Measurements from ENCODE around the gene UBB. TPM values are rescaled to one million over a fixed set of nuclear protein-coding genes. Genes with fewer than 3 reads are reported as not detected.
"Not testable (repeated sequence)": the region's sequence is repeated elsewhere in the genome, so short reads cannot be mapped to it uniquely, and the experiment has no call there.

UBB gene
- total RNA-seq, 2 experiments from 2014 or later = 1,415 to 1,441 TPM

DNA sequence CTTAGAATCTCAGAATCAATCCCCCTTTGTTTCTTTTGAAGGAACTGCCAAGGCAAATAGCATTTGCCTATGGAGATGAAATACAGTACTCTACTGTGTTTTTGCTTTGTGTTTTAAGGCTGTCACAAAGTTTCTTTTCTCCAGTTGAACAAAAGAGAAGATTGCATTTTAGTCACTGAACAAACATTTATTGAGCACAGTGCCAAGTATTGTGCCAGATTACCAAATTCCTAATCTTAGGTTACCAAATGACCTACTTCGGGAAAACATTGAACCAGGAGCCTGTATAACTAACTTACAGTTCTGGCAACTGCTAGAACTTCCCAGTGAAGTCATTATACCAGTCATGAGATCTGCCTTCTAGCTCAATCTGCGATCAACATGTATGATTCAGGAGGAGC lies 3.0 kb upstream of the UBB start:
- no peaks in the 10 kb centered on the region for H3K27me3 Mint-ChIP-seq (ENCODE audit: low read depth)
- ChIA-PET CTCF (interaction anchor here (1.2 to 2.9 kb wide), 2 partner anchors 14 to 25 kb away, joined by 5 to 20 read pairs; partner anchors contain the start of gene CENPV), POLR2A (interaction anchor here (0.6 kb wide), 1 partner anchor 75 kb away, joined by 3 read pairs; no protein-coding TSS in a partner anchor)
- no peaks in the 10 kb centered on the region for H3K9me3 Mint-ChIP-seq (ENCODE audit: insufficient read depth)
- peaks cover 19% of the 10 kb centered on the region for H3K4me1 Mint-ChIP-seq (ENCODE audit: low read depth)
- peaks cover 22% of the 10 kb centered on the region for H3K36me3 Mint-ChIP-seq (ENCODE audit: low read depth)
- DNase-seq (no peak), ATAC-seq (no peak)
- H3K4me3 Mint-ChIP-seq = no peak overlapping the region
- no peak overlapping the region for H3K27ac Mint-ChIP-seq

DNA sequence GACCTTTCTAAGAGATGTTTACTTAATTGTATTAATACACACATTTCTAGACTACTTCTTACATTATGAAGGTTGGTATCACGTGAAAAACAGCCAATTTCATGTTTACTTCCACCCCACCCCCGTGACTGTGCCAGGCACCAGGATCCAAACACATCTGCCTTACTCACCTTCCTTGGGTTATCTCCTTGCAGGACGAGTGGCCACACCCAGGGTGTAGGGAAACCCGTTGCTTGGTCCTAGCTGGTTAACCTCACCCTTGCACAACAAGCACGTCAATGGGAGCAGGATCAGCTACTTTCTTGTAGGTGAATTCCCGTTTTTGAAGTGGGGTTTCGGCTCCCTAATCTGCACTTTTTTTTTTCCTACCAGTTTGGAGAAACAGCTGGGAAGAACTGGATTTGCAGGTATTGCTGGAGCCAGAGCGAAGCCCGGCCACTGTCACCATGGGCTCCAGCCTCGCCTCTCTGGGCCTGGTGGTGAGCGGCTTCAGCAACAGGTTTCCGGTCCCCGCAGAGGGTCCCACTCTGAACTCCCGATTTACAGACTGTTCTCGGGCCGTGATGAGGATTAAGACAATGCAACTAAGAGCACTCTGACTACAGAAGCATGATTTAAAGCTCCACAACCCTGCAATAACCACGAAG lies 2.1 kb upstream of the UBB start:
- Mint-ChIP-seq H3K4me1 (ENCODE audit: low read depth) (peaks cover 26% of the 10 kb centered on the region), H3K4me3 (no peak overlapping the region), H3K9me3 (ENCODE audit: insufficient read depth) (no peaks in the 10 kb centered on the region), H3K27me3 (ENCODE audit: low read depth) (no peaks in the 10 kb centered on the region), H3K27ac (no peak overlapping the region), H3K36me3 (ENCODE audit: low read depth) (peaks cover 29% of the 10 kb centered on the region)
- no peak for ATAC-seq
- POLR2A ChIA-PET = no interaction called here
- CTCF ChIA-PET = interaction anchor here (0.9 to 2.9 kb wide), 3 partner anchors 15 to 37 kb away, joined by 4 to 20 read pairs (median 5); partner anchors contain the start of genes CENPV and TRPV2
- no peak for DNase-seq

DNA sequence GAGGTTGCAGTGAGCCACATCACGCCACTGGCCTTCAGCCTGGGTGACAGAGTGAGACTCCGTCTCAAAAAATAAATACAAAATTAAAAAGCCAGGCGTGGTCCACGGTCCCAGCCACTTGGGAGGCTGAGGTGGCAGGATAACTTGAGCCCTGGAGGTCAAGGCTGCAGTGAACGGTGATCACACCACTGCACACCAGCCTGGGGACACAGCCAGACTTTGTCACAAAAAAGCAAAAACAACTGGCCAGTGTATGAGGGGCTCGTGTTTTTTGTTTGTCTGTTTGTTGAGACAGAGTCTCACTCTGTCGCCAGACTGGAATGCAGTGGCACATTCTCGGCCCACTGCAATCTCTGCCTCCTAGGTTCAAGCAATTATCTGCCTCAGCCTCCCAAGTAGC lies 1.2 kb upstream of the UBB start:
- ChIA-PET CTCF (interaction anchor here (2.4 to 2.9 kb wide), 2 partner anchors 15 to 36 kb away, joined by 20 to 27 read pairs; partner anchors contain the start of gene TRPV2), POLR2A (interaction anchor here (2.2 to 2.8 kb wide), 2 partner anchors 15 to 36 kb away, joined by 22 to 66 read pairs; partner anchors contain the start of gene TRPV2)
- no peak for ATAC-seq
- Mint-ChIP-seq H3K27ac (no peak overlapping the region), H3K36me3 (ENCODE audit: low read depth) (peaks cover 38% of the 10 kb centered on the region), H3K4me3 (no peak overlapping the region), H3K4me1 (ENCODE audit: low read depth) (peaks cover 35% of the 10 kb centered on the region), H3K27me3 (ENCODE audit: low read depth) (no peaks in the 10 kb centered on the region), H3K9me3 (ENCODE audit: insufficient read depth) (no peaks in the 10 kb centered on the region)
- DNase-seq = no peak

DNA sequence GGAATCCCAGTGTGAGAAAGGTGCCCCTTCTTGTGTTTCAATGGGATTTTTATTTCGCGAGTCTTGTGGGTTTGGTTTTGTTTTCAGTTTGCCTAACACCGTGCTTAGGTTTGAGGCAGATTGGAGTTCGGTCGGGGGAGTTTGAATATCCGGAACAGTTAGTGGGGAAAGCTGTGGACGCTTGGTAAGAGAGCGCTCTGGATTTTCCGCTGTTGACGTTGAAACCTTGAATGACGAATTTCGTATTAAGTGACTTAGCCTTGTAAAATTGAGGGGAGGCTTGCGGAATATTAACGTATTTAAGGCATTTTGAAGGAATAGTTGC lies 567 bp downstream of the UBB start:
- H3K27ac Mint-ChIP-seq = peak overlapping the region; percentile 96

DNA sequence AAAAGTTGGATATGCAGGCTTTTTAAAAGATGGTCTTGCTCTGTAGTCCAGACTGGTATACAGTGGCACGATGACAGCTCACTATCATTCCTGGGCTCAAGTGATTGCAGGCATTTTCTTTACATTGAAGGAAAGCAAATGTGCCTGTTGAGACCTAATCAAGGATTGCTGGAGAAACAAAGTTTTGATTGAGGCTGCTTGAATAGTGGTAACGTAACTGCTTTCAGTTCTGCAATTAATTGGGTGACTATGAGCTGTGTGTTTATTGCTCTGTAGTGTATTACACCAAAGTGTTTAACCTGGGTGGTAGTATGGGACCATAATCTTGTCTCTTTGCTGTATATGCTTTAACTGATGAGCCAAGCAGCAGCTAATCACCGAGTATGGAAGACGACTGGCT lies 2.3 kb downstream of the UBB start:
- H3K36me3 Mint-ChIP-seq (ENCODE audit: low read depth) = peaks cover 38% of the 10 kb centered on the region
- no peak for DNase-seq
- peaks cover 4% of the 10 kb centered on the region for H3K27me3 Mint-ChIP-seq (ENCODE audit: low read depth)
- ChIA-PET CTCF (interaction anchor here (1.1 to 5.2 kb wide), 4 partner anchors 19 to 138 kb away, joined by 4 to 33 read pairs (median 6); partner anchors contain the start of gene TRPV2), POLR2A (interaction anchor here (1.0 to 1.5 kb wide), 3 partner anchors 29 to 55 kb away, joined by 3 to 8 read pairs (median 3); partner anchors contain the start of gene TRPV2)
- peak overlapping the region; percentile 97 for H3K4me3 Mint-ChIP-seq
- H3K27ac Mint-ChIP-seq = no peak overlapping the region
- no peaks in the 10 kb centered on the region for H3K9me3 Mint-ChIP-seq (ENCODE audit: insufficient read depth)
- ATAC-seq = no peak
- H3K4me1 Mint-ChIP-seq (ENCODE audit: low read depth) = peaks cover 49% of the 10 kb centered on the region

More for the DNA sequence above, 567 bp downstream of the UBB start:
- DNase-seq (no peak), ATAC-seq (peak; percentile 11)
- Mint-ChIP-seq H3K9me3 (ENCODE audit: insufficient read depth) (no peaks in the 10 kb centered on the region), H3K27me3 (ENCODE audit: low read depth) (no peaks in the 10 kb centered on the region), H3K4me3 (peak overlapping the region; percentile 97), H3K4me1 (ENCODE audit: low read depth) (peaks cover 39% of the 10 kb centered on the region), H3K36me3 (ENCODE audit: low read depth) (peaks cover 38% of the 10 kb centered on the region)
- ChIA-PET CTCF (interaction anchor here (2.4 to 5.2 kb wide), 2 partner anchors 18 to 34 kb away, joined by 27 to 33 read pairs; partner anchors contain the start of gene TRPV2), POLR2A (interaction anchor here (1.0 to 2.8 kb wide), 14 partner anchors 12 to 167 kb away, joined by 3 to 66 read pairs (median 6); partner anchors contain the start of genes CENPV, NCOR1 and TRPV2)

DNA sequence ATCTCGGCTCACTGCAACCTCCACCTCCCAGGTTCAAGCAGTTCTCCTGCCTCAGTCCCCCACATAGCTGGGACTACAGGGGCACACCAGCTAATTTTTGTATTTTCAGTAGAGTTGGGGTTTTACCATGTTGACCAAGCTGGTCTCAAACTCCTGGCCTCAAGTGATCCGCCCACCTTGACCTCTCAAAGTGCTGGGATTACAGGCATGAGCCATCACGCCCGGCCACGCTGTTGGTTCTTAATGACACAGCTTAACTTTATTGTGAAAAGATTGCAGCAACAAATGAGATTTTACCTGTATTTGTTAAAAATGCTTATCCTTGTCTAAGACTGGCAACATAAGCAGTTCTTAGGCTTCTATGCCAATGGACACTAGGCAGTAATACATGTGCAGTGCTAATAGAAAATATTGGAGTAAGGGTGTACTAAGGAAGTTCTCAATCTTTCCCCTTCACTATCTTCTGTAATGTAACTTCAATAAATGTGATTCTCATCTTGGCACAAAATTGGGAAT lies 2.9 kb downstream of the UBB start:
- Mint-ChIP-seq H3K4me1 (ENCODE audit: low read depth) (peaks cover 49% of the 10 kb centered on the region), H3K9me3 (ENCODE audit: insufficient read depth) (no peaks in the 10 kb centered on the region), H3K4me3 (peak overlapping the region; percentile 40), H3K27me3 (ENCODE audit: low read depth) (peaks cover 4% of the 10 kb centered on the region), H3K36me3 (ENCODE audit: low read depth) (peaks cover 38% of the 10 kb centered on the region), H3K27ac (no peak overlapping the region)
- ATAC-seq = no peak
- CTCF ChIA-PET = interaction anchor here (1.1 to 5.2 kb wide), 4 partner anchors 20 to 137 kb away, joined by 4 to 33 read pairs (median 6); partner anchors contain the start of gene TRPV2
- no peak for DNase-seq
- POLR2A ChIA-PET = interaction anchor here (1.5 kb wide), 2 partner anchors 32 to 55 kb away, joined by 3 to 8 read pairs; partner anchors contain the start of gene TRPV2

DNA sequence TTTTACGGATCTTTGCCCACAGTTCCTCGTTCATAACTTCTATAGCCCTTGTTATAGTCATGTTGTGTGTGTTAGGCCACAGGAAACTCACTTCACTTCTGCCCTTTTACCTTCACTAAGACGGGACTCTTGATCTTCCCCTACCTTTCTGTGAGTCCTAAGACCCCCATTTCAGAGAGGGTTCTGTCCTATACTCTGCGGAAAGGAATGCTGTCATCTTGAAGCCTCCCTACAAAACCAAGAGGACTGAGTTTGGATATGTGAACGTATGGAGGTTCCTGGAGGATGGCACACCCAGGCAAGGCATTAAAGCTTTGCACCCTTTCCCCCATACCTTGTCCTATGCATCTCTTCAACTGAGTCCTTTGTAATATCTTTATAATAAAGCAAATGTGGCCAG lies 3.7 kb downstream of the UBB start:
- Mint-ChIP-seq H3K9me3 (ENCODE audit: insufficient read depth) (no peaks in the 10 kb centered on the region), H3K27me3 (ENCODE audit: low read depth) (peaks cover 6% of the 10 kb centered on the region), H3K27ac (no peak overlapping the region), H3K4me1 (ENCODE audit: low read depth) (peaks cover 49% of the 10 kb centered on the region), H3K36me3 (ENCODE audit: low read depth) (peaks cover 38% of the 10 kb centered on the region), H3K4me3 (no peak overlapping the region)
- ChIA-PET POLR2A (no interaction called here), CTCF (interaction anchor here (0.9 to 5.2 kb wide), 4 partner anchors 21 to 69 kb away, joined by 3 to 33 read pairs (median 14); partner anchors contain the start of gene TRPV2)
- no peak for ATAC-seq
- DNase-seq = no peak

DNA sequence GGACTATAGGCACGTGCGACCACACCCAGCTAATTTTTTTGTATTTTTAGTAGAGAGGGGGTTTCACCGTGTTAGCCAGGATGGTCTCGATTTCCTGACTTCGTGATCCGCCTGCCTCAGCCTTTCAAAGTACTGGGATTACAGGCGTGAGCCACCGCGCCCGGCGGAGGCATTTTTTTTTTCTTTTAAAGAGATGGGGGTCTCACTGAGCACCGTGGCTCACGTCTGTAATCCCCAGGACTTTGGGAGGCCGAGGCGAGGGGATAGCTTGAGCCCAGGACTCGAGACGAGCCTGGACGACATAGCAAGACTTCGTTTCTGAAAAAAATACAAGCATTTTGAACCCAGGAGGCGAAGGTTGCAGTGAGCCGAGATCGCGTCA lies 5.2 kb downstream of the UBB start:
- peaks cover 33% of the 10 kb centered on the region for H3K36me3 Mint-ChIP-seq (ENCODE audit: low read depth)
- POLR2A ChIA-PET = interaction anchor here (1.0 kb wide), 1 partner anchor 100 kb away, joined by 3 read pairs; no protein-coding TSS in a partner anchor

DNA sequence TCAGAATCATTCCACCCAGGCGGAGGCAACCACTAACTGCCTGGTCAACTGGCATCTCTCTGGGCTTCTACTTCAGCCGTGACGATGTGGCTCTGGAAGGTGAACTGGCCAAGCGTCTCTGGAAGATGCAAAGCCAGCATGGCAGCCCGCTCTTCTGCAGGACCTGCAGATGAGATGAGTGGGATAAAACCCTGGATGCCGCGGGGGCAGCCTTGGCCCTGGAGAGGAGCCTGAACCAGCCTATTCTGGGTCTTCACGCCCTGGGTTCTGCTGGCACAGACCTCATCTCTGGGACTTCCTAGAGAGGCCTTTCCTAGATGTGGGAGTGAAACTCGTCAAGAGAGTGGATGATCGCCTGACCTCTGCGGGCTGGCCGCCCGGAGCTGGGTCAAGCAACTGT lies 10.6 kb downstream of the UBB start:
- ATAC-seq (no peak), DNase-seq (no peak)
- CTCF ChIA-PET = interaction anchor here (0.6 kb wide), 1 partner anchor 218 kb away, joined by 3 read pairs; no protein-coding TSS in a partner anchor
- H3K4me3 Mint-ChIP-seq = no peak overlapping the region
- H3K4me1 Mint-ChIP-seq (ENCODE audit: low read depth) = peaks cover 11% of the 10 kb centered on the region
- no peaks in the 10 kb centered on the region for H3K9me3 Mint-ChIP-seq (ENCODE audit: insufficient read depth)
- peaks cover 7% of the 10 kb centered on the region for H3K27me3 Mint-ChIP-seq (ENCODE audit: low read depth)
- no peaks in the 10 kb centered on the region for H3K36me3 Mint-ChIP-seq (ENCODE audit: low read depth)
- H3K27ac Mint-ChIP-seq = no peak overlapping the region
- POLR2A ChIA-PET = no interaction called here

More for the DNA sequence above, 5.2 kb downstream of the UBB start:
- not testable (repeated sequence) for H3K9me3 Mint-ChIP-seq (ENCODE audit: insufficient read depth); DNase-seq; H3K27me3 Mint-ChIP-seq (ENCODE audit: low read depth); ATAC-seq
- CTCF ChIA-PET = interaction anchor here (0.7 to 2.2 kb wide), 10 partner anchors 9 to 302 kb away, joined by 3 to 23 read pairs (median 3); partner anchors contain the start of gene TRPV2
- Mint-ChIP-seq H3K27ac (peak overlapping the region; percentile 75), H3K4me3 (peak overlapping the region; percentile 86), H3K4me1 (ENCODE audit: low read depth) (peaks cover 47% of the 10 kb centered on the region)

DNA sequence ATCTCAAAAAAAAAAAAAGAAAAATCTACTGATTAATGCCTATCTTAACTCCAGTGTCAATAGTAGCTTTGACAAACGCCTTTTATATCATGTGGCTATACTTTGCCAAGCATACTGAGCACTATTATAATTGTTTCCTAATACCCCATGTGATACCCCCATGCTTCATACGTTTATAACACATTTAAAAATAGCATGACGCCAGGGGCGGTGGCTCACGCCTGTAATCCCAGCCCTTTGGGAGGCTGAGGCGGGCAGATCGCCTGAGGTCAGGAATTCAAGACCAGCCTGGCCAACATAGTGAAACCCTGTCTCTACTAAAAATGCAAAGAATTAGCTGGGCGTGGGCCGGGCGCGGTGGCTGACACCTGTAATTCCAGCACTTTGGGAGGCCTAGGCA lies 11.6 kb downstream of the UBB start:
- H3K4me1 Mint-ChIP-seq (ENCODE audit: low read depth); H3K9me3 Mint-ChIP-seq (ENCODE audit: insufficient read depth); ATAC-seq; H3K27ac Mint-ChIP-seq; H3K4me3 Mint-ChIP-seq; H3K36me3 Mint-ChIP-seq (ENCODE audit: low read depth); DNase-seq; H3K27me3 Mint-ChIP-seq (ENCODE audit: low read depth); CTCF ChIA-PET: not testable (repeated sequence)
- POLR2A ChIA-PET = interaction anchor here (0.6 kb wide), 1 partner anchor 22 kb away, joined by 3 read pairs; no protein-coding TSS in a partner anchor

DNA sequence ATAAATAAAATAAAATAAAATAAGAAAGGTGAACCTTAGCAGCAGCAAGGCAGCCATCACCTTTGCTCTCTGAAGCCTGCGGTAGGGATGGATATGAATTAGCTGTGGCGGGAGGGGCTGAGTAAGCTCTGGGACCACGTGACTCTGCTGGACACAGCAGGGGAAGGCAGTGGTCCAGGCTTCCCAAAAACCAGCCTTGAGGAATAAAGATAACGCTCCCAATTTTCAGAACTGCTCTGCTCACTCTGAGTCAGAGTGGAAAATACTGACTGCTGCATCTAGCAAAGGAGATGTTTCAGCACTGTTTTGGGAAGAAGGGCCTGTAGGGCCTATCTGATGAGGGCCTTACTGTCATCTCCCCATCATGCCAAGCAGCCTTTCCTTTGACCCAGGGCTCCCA lies 15.0 kb downstream of the UBB start:
- H3K36me3 Mint-ChIP-seq (ENCODE audit: low read depth); H3K4me3 Mint-ChIP-seq; H3K27me3 Mint-ChIP-seq (ENCODE audit: low read depth); DNase-seq; ATAC-seq; CTCF ChIA-PET; H3K4me1 Mint-ChIP-seq (ENCODE audit: low read depth); H3K27ac Mint-ChIP-seq; POLR2A ChIA-PET; H3K9me3 Mint-ChIP-seq (ENCODE audit: insufficient read depth): not testable (repeated sequence)

DNA sequence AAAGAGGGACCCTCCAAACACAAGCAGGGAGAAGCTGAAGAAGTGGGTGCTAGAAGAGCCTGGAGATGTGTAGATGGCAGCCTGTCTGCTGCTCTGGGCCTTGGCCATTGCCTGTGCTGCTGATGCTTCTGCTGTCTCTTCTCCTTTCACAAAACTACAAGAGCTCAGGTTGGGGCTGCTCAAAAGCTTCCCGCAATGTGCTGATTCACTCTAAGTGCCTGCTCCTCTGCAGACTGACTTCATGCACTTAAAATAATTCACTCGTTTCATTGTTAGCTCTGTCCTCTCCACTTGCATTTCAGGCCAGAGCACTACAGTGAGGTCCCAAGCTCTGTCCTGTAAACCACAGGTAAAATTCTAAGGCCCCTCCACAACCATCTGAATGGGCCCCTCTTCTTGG lies 15.8 kb downstream of the UBB start:
- DNase-seq; ATAC-seq; H3K36me3 Mint-ChIP-seq (ENCODE audit: low read depth); H3K4me1 Mint-ChIP-seq (ENCODE audit: low read depth); H3K4me3 Mint-ChIP-seq; CTCF ChIA-PET; H3K27ac Mint-ChIP-seq; H3K27me3 Mint-ChIP-seq (ENCODE audit: low read depth); H3K9me3 Mint-ChIP-seq (ENCODE audit: insufficient read depth); POLR2A ChIA-PET: not testable (repeated sequence)

All from activated CD8-positive, alpha-beta T cell treated with anti-CD3 and anti-CD28 coated beads, Interleukin-2, amount 10 ng/mL, durations not matched to agents 7 days and 5 days (primary cell).